OCI-LY1 (cell line): ENCODE results near the gene AGPAT3.

ENCODE experiments used
- H2AFZ ChIP-seq: fragments of 200-600 bp; sonication (generic), shearing (Covaris generic); 2 replicates; pipeline ENCODE4 v1.6.0; 2014; ENCODE audit warnings: antibody characterized with exemption, mild to moderate bottlenecking, low read length
- H3F3A ChIP-seq: fragments of 200-600 bp; sonication (generic), shearing (Covaris generic); 2 replicates; pipeline ENCODE4 v1.6.0; 2014; ENCODE audit warnings: mild to moderate bottlenecking, antibody characterized with exemption, low read length, moderate library complexity; ENCODE audit not compliant: insufficient read depth
- H3K27ac ChIP-seq: fragments of 200-600 bp; sonication (generic); 2 replicates; pipeline ENCODE4 v1.5.1; 2014; ENCODE audit warnings: low read length, mixed run types, mild to moderate bottlenecking, low read depth; ENCODE audit not compliant: poor library complexity, severe bottlenecking
- H3K27me3 ChIP-seq: fragments of 200-600 bp; sonication (generic); 2 replicates; pipeline ENCODE4 v1.6.0; 2014; ENCODE audit warnings: antibody characterized with exemption, mild to moderate bottlenecking, low read length, moderate library complexity; ENCODE audit not compliant: insufficient read depth
- H3K36me3 ChIP-seq: fragments of 200-600 bp; sonication (generic); 2 replicates; pipeline ENCODE4 v1.6.1; 2014; ENCODE audit warnings: mild to moderate bottlenecking, antibody characterized with exemption, low read length, moderate library complexity, mixed read lengths; ENCODE audit not compliant: insufficient read depth
- H3K4me1 ChIP-seq: fragments of 200-600 bp; sonication (generic); 2 replicates; pipeline ENCODE4 v1.5.1; 2014; ENCODE audit warnings: mild to moderate bottlenecking, low read length, moderate library complexity; ENCODE audit not compliant: insufficient read depth, severe bottlenecking
- H3K4me2 ChIP-seq: fragments of 200-600 bp; sonication (generic), shearing (Covaris generic); 2 replicates; pipeline ENCODE4 v1.6.1; 2014; ENCODE audit warnings: low read length
- H3K4me3 ChIP-seq: fragments of 200-600 bp; sonication (generic); 2 replicates; pipeline ENCODE4 v1.5.1; 2014; ENCODE audit warnings: low read length, low read depth, mild to moderate bottlenecking, mixed read lengths; ENCODE audit not compliant: poor library complexity, severe bottlenecking
- H3K79me2 ChIP-seq: fragments of 200-600 bp; shearing (Covaris generic); 2 replicates; pipeline ENCODE4 v1.6.1; 2016; ENCODE audit warnings: mixed run types, low read length, mixed read lengths; ENCODE audit not compliant: insufficient read depth
- H3K9ac ChIP-seq: fragments of 200-600 bp; sonication (generic), shearing (Covaris generic); 2 replicates; pipeline ENCODE4 v1.6.1; 2014; ENCODE audit warnings: mild to moderate bottlenecking, low read length, mixed read lengths
- H3K9me2 ChIP-seq: fragments of 200-600 bp; sonication (generic), shearing (Covaris generic); 2 replicates; pipeline ENCODE4 v1.6.1; 2014; ENCODE audit warnings: low read depth, mild to moderate bottlenecking, low read length, mixed read lengths
- H3K9me3 ChIP-seq: fragments of 200-600 bp; shearing (Covaris generic); 2 replicates; pipeline ENCODE4 v1.6.1; 2014; ENCODE audit warnings: low read length, mixed read lengths
- H4K20me1 ChIP-seq: fragments of 200-600 bp; sonication (generic), shearing (Covaris generic); 2 replicates; pipeline ENCODE4 v1.6.0; 2016; ENCODE audit warnings: mild to moderate bottlenecking, low read length; ENCODE audit not compliant: insufficient read depth
- EZH2 ChIP-seq: fragments of 200-600 bp; sonication (generic), shearing (Covaris generic); IDR thresholded peaks from 2 replicates; pipeline ENCODE4 v1.8.0; 2017; ENCODE audit warnings: borderline replicate concordance, mixed run types, mild to moderate bottlenecking, antibody characterized with exemption, low read length, moderate library complexity, mixed read lengths
- TF ChIP-seq, protein P1 (sequence below): fragments of 200-600 bp; sonication (generic), shearing (Covaris generic); IDR thresholded peaks from 2 replicates; pipeline ENCODE4 v1.5.1; 2017; ENCODE audit warnings: mild to moderate bottlenecking, antibody characterized with exemption, low read length, moderate library complexity, mixed read lengths

The AGPAT3 gene

DNA sequence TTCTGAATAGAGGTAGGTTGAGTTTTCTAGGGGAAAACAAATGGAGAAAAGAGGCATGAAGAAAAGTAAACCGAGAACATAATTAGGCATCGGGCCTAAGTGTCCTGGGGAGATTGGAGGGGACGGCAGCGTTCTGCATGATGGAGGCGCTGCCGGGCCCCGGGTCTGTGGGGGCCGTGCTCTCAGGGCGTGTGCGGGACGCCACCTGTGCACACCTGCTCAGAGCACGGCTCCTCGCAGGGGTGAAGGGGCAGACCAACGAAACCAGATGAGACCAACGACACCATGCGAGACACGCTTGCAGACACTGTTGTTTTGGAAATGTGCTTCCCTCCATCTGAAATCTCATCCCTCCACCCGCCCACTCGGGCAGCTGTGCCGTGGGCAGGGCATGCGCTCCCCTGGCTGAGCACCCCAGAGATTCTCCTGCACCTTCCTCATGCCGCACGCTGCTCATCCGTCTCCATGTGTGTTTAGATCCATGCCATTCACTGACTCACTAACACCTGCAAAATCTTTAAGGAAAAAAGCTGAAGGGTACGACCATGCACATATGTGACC lies 118.9 kb downstream of the AGPAT3 start:
- Histone ChIP-seq H3F3A (no peaks in the 10 kb centered on the region), H2AFZ (no peak overlapping the region), H3K9ac (no peak overlapping the region), H4K20me1 (no peaks in the 10 kb centered on the region), H3K27me3 (peaks cover 8% of the 10 kb centered on the region), H3K27ac (no peak overlapping the region), H3K9me3 (no peaks in the 10 kb centered on the region), H3K4me1 (peaks cover 5% of the 10 kb centered on the region), H3K4me3 (no peak overlapping the region), H3K9me2 (no peaks in the 10 kb centered on the region), H3K36me3 (no peaks in the 10 kb centered on the region), H3K4me2 (no peak overlapping the region), H3K79me2 (no peaks in the 10 kb centered on the region)
- no peak for TF ChIP-seq EZH2
- TF ChIP-seq, protein P1, sequence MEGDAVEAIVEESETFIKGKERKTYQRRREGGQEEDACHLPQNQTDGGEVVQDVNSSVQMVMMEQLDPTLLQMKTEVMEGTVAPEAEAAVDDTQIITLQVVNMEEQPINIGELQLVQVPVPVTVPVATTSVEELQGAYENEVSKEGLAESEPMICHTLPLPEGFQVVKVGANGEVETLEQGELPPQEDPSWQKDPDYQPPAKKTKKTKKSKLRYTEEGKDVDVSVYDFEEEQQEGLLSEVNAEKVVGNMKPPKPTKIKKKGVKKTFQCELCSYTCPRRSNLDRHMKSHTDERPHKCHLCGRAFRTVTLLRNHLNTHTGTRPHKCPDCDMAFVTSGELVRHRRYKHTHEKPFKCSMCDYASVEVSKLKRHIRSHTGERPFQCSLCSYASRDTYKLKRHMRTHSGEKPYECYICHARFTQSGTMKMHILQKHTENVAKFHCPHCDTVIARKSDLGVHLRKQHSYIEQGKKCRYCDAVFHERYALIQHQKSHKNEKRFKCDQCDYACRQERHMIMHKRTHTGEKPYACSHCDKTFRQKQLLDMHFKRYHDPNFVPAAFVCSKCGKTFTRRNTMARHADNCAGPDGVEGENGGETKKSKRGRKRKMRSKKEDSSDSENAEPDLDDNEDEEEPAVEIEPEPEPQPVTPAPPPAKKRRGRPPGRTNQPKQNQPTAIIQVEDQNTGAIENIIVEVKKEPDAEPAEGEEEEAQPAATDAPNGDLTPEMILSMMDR, result no peak

DNA sequence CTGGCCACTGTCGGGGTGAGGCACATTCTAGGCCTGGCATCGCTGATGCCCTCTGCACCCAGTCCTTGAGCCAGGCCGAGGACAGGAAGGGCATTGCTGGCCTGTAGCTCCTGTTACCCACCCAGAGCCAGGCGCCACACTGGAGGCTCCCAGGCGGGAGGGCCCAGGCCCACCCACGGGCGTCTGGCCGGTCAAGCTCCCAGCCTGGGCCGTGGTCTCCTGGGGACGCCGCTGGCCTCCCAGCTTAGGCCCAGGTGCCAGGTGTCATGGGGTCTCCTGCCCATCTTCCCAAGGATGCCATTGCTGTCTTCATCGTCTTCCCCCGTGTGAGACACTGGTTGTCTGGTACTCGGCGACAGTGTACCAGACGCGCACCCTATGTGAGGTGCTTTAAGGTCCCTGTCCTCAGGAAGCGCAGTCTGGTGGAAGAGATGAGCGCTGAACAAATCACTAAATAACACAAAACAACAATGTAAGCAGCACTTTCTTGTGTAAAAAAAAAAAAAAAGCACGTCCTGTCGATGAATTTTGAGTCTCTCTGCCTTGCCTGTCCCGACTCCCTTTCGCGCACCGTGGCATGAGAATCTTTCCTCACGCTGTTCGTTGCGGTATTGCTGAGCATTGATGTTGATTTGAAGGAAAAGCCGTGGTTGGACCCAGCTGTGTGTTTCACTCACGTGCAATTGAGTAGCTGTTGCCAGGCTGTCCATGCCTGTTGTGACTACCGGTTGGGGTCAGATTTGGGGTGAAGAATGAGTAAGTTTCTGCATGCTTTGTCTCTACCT lies 120.1 kb downstream of the AGPAT3 start:
- Histone ChIP-seq H4K20me1 (no peaks in the 10 kb centered on the region), H3K4me2 (no peak overlapping the region), H3K4me3 (no peak overlapping the region), H3K9ac (no peak overlapping the region), H3F3A (no peaks in the 10 kb centered on the region), H3K27me3 (peaks cover 8% of the 10 kb centered on the region), H3K9me2 (no peaks in the 10 kb centered on the region), H3K4me1 (peaks cover 5% of the 10 kb centered on the region), H3K9me3 (no peaks in the 10 kb centered on the region), H3K79me2 (no peaks in the 10 kb centered on the region), H3K27ac (no peak overlapping the region), H3K36me3 (no peaks in the 10 kb centered on the region), H2AFZ (no peak overlapping the region)
- TF ChIP-seq, protein P1, result no peak
- TF ChIP-seq EZH2, result no peak

DNA sequence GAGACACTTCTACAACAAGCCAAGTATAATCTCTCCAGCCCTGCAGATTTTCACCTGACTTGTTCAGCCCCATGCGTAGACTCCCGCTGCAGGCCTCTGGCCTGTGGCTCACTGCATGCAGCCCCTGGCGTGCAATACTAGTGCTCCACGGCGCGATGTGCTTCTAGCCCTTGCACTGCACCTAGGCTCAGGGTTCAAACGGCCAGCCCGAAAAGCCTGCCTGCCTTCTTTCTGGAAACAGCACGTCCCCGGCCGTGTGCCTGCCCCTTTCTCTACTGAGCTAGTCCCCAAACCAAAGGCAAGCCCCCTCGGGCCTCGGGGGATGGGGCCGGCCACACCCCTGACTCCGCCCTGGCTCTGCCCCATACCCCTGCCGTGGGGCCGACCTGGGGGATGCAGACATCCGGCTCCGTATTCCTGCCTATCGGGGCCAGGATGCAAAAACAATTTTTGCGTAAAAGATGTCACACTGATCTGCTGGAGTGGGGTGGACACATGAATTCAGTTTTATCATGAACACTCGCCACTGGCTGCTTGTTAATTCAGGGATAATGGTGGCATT lies 120.7 kb downstream of the AGPAT3 start:
- H3K4me2 ChIP-seq, result no peak overlapping the region
- no peaks in the 10 kb centered on the region for H3K36me3 ChIP-seq
- no peak overlapping the region for H3K27ac ChIP-seq
- peaks cover 5% of the 10 kb centered on the region for H3K4me1 ChIP-seq
- TF ChIP-seq EZH2, result no peak
- TF ChIP-seq, protein P1, result no peak
- no peaks in the 10 kb centered on the region for H3F3A ChIP-seq
- no peaks in the 10 kb centered on the region for H3K9me2 ChIP-seq
- H3K4me3 ChIP-seq, result no peak overlapping the region
- H4K20me1 ChIP-seq, result no peaks in the 10 kb centered on the region
- no peak overlapping the region for H2AFZ ChIP-seq
- H3K9ac ChIP-seq, result no peak overlapping the region
- H3K27me3 ChIP-seq, result peaks cover 8% of the 10 kb centered on the region
- no peaks in the 10 kb centered on the region for H3K79me2 ChIP-seq
- H3K9me3 ChIP-seq, result no peaks in the 10 kb centered on the region
